Thyroid gland (tissue), 4 donors: ENCODE measurements around the gene LARGE1. TPM values are rescaled to one million over a fixed set of nuclear protein-coding genes. Genes with fewer than 3 reads are reported as not detected.
"Not testable (repeated sequence)": the region's sequence is repeated elsewhere in the genome, so short reads cannot be mapped to it uniquely, and the experiment has no call there.

Source experiments
- DNase-seq, 2 donors: peaks; one replicate each; pipeline ENCODE4 v3.0.0-alpha.2; 2019
- H3K27ac ChIP-seq, 3 donors: fragments of 200-600 bp; sonication (generic); 1 replicate in 2 of 3; 2 replicates in 1 of 3; pipeline ENCODE4 v1.5.1; 2016 to 2019; ENCODE audit warnings: mild to moderate bottlenecking in 1 of 3, moderate library complexity in 1 of 3
- H3K27me3 ChIP-seq: fragments of 200-600 bp; sonication (generic); one replicate; pipeline ENCODE4 v1.5.1; 2019
- H3K36me3 ChIP-seq, 2 donors: fragments of 200-600 bp; sonication (generic); one replicate each; pipeline ENCODE4 v1.5.1; 2016 to 2019
- H3K4me1 ChIP-seq, 2 donors: fragments of 200-600 bp; sonication (generic); one replicate each; pipeline ENCODE4 v1.5.1; 2017 to 2019
- H3K4me3 ChIP-seq, 3 donors: fragments of 200-600 bp; sonication (generic); replicated peaks in 1 of 3; 1 replicate in 2 of 3; 2 replicates in 1 of 3; pipeline ENCODE4 v1.5.1; 2016; ENCODE audit warnings: mild to moderate bottlenecking in 1 of 3
- H3K9me3 ChIP-seq: fragments of 200-600 bp; sonication (generic); one replicate; pipeline ENCODE4 v1.5.1; 2017
- POLR2A ChIP-seq, 2 donors: fragments of 450-650 bp; IDR thresholded peaks; one replicate each; pipeline ENCODE4 v1.6.1; 2017; ENCODE audit warnings: antibody characterized with exemption in 2 of 2, mild to moderate bottlenecking in 2 of 2, moderate library complexity in 1 of 2
- WGBS, 2 donors: methylation state at CpG; one replicate each; pipeline ENCODE4 v1.1.5; 2017; 5-methylcytosine and 5-hydroxymethylcytosine counted together
- intact Hi-C: fragments of 100-400 bp; cut with DNase I; formaldehyde crosslinking; loops from one replicate; pipeline ENCODE4 v1.15.1; 2023
- total RNA-seq, 4 donors: library from RNA; depleted of rRNA; stranded (reverse); fragments of >200 nt; gene quantifications; one replicate each; pipeline ENCODE4 v1.2.3, GENCODE V29; 2016
- TF ChIP-seq, protein P1 (sequence below), 6 experiments: fragments of 200-600 bp in 3 of 6; fragments of 450-650 bp in 3 of 6; sonication (generic) in 3 of 6; IDR thresholded peaks; one replicate each; pipeline ENCODE4 v1.5.1; 2016 to 2019; ENCODE audit warnings: antibody characterized with exemption in 6 of 6, mild to moderate bottlenecking in 2 of 6, inconsistent platforms in 1 of 6, moderate library complexity in 1 of 6

Gene LARGE1
- total RNA-seq, 4 donors from 2014 or later = 13.6 to 16.3 (median 15.1) TPM

DNA sequence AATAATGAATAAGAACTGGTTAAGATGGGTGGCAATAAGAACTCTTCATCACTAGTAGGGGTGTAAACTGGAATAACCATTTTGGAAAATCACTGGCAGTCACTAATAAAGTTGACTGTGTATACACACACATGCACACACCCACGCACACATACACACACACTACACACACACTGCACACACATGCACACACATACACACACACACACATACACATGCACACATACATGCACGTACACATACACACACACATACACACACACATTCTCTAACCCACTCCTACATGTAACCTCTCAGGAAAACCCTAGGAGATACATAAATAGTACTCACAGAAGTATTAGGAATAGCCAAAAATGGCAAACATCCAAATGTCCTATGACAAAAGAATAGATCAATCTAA is 455.6 kb downstream of the LARGE1 start:
- no peak for TF ChIP-seq POLR2A (IDR thresholded peaks at IDR 0.05)
- TF ChIP-seq, protein P1, sequence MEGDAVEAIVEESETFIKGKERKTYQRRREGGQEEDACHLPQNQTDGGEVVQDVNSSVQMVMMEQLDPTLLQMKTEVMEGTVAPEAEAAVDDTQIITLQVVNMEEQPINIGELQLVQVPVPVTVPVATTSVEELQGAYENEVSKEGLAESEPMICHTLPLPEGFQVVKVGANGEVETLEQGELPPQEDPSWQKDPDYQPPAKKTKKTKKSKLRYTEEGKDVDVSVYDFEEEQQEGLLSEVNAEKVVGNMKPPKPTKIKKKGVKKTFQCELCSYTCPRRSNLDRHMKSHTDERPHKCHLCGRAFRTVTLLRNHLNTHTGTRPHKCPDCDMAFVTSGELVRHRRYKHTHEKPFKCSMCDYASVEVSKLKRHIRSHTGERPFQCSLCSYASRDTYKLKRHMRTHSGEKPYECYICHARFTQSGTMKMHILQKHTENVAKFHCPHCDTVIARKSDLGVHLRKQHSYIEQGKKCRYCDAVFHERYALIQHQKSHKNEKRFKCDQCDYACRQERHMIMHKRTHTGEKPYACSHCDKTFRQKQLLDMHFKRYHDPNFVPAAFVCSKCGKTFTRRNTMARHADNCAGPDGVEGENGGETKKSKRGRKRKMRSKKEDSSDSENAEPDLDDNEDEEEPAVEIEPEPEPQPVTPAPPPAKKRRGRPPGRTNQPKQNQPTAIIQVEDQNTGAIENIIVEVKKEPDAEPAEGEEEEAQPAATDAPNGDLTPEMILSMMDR (IDR thresholded peaks at IDR 0.05) = no peak
- Histone ChIP-seq H3K27me3 (no peaks in the 10 kb centered on the region), H3K27ac (no peak overlapping the region), H3K4me1 (no peaks in the 10 kb centered on the region), H3K36me3 (no peaks in the 10 kb centered on the region), H3K4me3 (no peak overlapping the region), H3K9me3 (no peaks in the 10 kb centered on the region)
- 91 to 93% methylated on average over 2 of the region's 2 CpGs for WGBS, 2 donors
- no peak for DNase-seq
- intact Hi-C loops = no loop called here

DNA sequence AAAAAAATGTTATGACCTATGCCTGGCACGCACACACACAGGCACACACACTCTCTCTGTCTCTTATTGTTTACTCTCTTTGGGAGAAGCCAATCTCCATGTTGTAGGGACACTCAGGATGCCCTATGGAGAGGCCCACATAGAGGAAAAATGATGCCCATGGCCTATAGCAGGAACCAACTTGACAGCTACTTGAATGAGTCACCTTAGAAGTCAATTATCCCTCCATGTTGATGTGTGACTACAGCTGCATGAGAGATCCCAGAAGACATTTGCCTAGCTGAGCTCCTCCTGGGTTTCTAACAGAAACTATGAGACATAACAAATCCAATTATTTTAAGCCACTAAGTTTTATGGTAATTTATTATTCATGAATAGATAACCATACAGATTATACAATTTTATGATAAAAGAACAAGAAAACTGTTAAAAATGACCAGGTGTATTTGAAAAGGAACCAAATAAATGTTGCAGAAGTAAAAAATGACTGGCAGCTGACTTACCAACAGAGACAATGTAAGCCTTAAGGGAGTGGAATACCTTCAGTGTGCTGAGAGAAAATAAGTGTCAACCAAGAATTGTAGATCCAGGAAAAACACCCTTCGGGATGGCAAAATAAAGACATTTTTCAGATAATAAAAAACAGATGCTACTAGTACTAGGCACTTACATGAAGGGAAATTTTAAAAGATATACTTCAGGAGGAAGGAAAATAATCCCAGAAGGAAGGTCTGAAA is 458.4 kb downstream of the LARGE1 start:
- H3K27me3 ChIP-seq = no peaks in the 10 kb centered on the region
- H3K36me3 ChIP-seq = no peaks in the 10 kb centered on the region
- 70 to 95% methylated on average over 2 of the region's 2 CpGs for WGBS, 2 donors
- H3K4me3 ChIP-seq = no peak overlapping the region
- no peak overlapping the region for H3K27ac ChIP-seq
- no peaks in the 10 kb centered on the region for H3K4me1 ChIP-seq
- no peak for TF ChIP-seq POLR2A (IDR thresholded peaks at IDR 0.05)
- TF ChIP-seq, protein P1 (IDR thresholded peaks at IDR 0.05) = no peak
- intact Hi-C loops = no loop called here
- H3K9me3 ChIP-seq = no peaks in the 10 kb centered on the region
- no peak for DNase-seq

DNA sequence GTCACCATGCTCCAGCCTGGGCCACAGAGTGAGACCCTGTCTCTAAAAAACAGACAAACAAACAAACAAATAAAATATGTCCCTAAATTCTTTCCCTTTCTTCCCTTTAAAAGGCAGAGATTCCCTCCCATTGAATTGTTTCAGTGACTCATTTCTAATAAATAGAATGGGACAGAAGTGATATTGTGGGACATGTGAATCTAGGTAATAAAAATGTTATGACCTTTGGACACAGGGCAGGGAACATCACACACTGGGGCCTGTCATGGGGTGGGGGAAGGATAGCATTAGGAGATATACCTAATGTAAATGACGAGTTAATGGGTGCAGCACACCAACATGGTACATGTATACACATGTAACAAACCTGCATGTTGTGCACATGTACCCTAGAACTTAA is 459.0 kb downstream of the LARGE1 start:
- intact Hi-C loops, H3K27ac ChIP-seq, H3K27me3 ChIP-seq, H3K4me3 ChIP-seq, H3K36me3 ChIP-seq, H3K4me1 ChIP-seq, H3K9me3 ChIP-seq, DNase-seq: not testable (repeated sequence)
- WGBS, 2 donors = 88 to 95% methylated on average over 1 of the region's 1 CpG

DNA sequence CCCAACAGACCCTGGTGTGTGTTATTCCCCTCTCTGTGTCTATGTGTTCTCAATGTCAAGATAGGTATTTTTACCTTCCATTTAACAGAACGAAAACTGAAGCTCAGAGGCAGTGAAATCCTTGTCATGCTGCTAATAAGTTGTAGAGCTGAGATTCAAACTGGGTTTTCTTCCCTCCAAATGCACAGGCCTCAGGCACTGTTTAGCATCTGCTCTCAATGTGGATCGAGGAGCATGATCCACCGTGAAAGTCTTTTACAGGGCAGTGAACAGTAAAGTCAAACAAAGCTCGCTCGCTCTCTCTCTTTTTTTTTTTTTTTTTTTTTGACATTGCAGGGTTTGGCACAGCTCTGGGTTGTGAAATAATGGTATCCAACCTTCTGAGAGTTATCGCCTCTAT is 461.1 kb downstream of the LARGE1 start:
- Histone ChIP-seq H3K27me3 (no peaks in the 10 kb centered on the region), H3K4me3 (no peak overlapping the region), H3K36me3 (no peaks in the 10 kb centered on the region), H3K27ac (no peak overlapping the region), H3K4me1 (no peaks in the 10 kb centered on the region), H3K9me3 (no peaks in the 10 kb centered on the region)
- WGBS, 2 donors = 68 to 81% methylated on average over 6 of the region's 6 CpGs
- TF ChIP-seq POLR2A (IDR thresholded peaks at IDR 0.05) = no peak
- TF ChIP-seq, protein P1 (IDR thresholded peaks at IDR 0.05) = no peak
- no peak for DNase-seq
- intact Hi-C loops = no loop called here

DNA sequence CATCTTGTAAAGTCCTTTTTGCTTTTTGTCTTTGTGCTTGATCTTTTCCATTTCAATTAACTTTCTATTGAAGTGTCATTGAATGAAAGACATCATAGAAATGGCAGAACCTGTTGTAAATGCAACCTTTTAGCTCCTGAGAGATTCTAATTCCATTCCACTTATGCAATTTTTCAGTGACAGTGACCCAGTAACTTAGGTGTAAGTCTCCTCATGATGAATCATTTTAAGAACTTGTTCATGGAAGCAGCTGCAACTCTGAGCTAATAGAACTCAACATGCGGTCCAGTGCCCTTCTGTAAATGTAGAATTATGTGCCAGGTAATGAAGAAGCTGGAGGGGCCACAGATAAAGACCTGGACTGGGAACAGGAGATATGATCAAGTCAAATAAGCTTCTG is 463.8 kb downstream of the LARGE1 start:
- intact Hi-C loops = no loop called here
- H3K27me3 ChIP-seq = no peaks in the 10 kb centered on the region
- no peak for DNase-seq
- no peak overlapping the region for H3K27ac ChIP-seq
- 95 to 100% methylated on average over 1 of the region's 1 CpG for WGBS, 2 donors
- no peaks in the 10 kb centered on the region for H3K9me3 ChIP-seq
- H3K36me3 ChIP-seq = no peaks in the 10 kb centered on the region
- TF ChIP-seq, protein P1 (IDR thresholded peaks at IDR 0.05) = no peak
- no peak for TF ChIP-seq POLR2A (IDR thresholded peaks at IDR 0.05)
- no peaks in the 10 kb centered on the region for H3K4me1 ChIP-seq
- H3K4me3 ChIP-seq = no peak overlapping the region
